Inferior parietal cortex (tissue), 1 donor: ENCODE measurements around the gene HIVEP1.
"Not testable (repeated sequence)": the region's sequence is repeated elsewhere in the genome, so short reads cannot be mapped to it uniquely, and the experiment has no call there.

Experiments used
- DNase-seq: peaks from one replicate; pipeline ENCODE4 v3.0.0-alpha.2; 2016; ENCODE audit errors: extremely low spot score

HIVEP1 gene

GRCh38 chr6:12158686-12159415 lies 146.7 kb downstream of the HIVEP1 start:
- no peak for DNase-seq

- DNase-seq = no peak
Observed at GRCh38 chr6:12160326-12160725, 148.2 kb downstream of the HIVEP1 start.

- DNase-seq = no peak
Observed at GRCh38 chr6:12162213-12162612, 150.1 kb downstream of the HIVEP1 start.

GRCh38 chr6:12163149-12163548 lies 151.0 kb downstream of the HIVEP1 start:
- no peak for DNase-seq

GRCh38 chr6:12163744-12164507 lies 151.8 kb downstream of the HIVEP1 start:
- DNase-seq = no peak

GRCh38 chr6:12164508-12164770 lies 152.3 kb downstream of the HIVEP1 start:
- DNase-seq = no peak

- DNase-seq = no peak
Observed at GRCh38 chr6:12165297-12165696, 153.2 kb downstream of the HIVEP1 start.

GRCh38 chr6:12165722-12166280 lies 153.7 kb downstream of the HIVEP1 start:
- DNase-seq = no peak

- DNase-seq = no peak
Observed at GRCh38 chr6:12169377-12169776, 157.3 kb downstream of the HIVEP1 start.

GRCh38 chr6:12170351-12171092 lies 158.4 kb downstream of the HIVEP1 start:
- DNase-seq = no peak

- DNase-seq = no peak
Observed at GRCh38 chr6:12171717-12172116, 159.6 kb downstream of the HIVEP1 start.

GRCh38 chr6:12172572-12172971 lies 160.5 kb downstream of the HIVEP1 start:
- DNase-seq = no peak

GRCh38 chr6:12173181-12173580 lies 161.1 kb downstream of the HIVEP1 start:
- DNase-seq = no peak

GRCh38 chr6:12173661-12174060 lies 161.5 kb downstream of the HIVEP1 start:
- no peak for DNase-seq

GRCh38 chr6:12174878-12175277 lies 162.8 kb downstream of the HIVEP1 start:
- no peak for DNase-seq

GRCh38 chr6:12175626-12176025 lies 163.5 kb downstream of the HIVEP1 start:
- DNase-seq = no peak

- DNase-seq = not testable (repeated sequence)
Observed at GRCh38 chr6:12176782-12177181, 164.7 kb downstream of the HIVEP1 start.

GRCh38 chr6:12178521-12178920 lies 166.4 kb downstream of the HIVEP1 start:
- DNase-seq = no peak

- DNase-seq = no peak
Observed at GRCh38 chr6:12181481-12181880, 169.4 kb downstream of the HIVEP1 start.

- no peak for DNase-seq
Observed at GRCh38 chr6:12182676-12183075, 170.6 kb downstream of the HIVEP1 start.

GRCh38 chr6:12185081-12185673 lies 173.1 kb downstream of the HIVEP1 start:
- no peak for DNase-seq

GRCh38 chr6:12186528-12186927 lies 174.4 kb downstream of the HIVEP1 start:
- no peak for DNase-seq
